ENCODE results near the gene MYCBPAP.

Gene MYCBPAP, protein sequence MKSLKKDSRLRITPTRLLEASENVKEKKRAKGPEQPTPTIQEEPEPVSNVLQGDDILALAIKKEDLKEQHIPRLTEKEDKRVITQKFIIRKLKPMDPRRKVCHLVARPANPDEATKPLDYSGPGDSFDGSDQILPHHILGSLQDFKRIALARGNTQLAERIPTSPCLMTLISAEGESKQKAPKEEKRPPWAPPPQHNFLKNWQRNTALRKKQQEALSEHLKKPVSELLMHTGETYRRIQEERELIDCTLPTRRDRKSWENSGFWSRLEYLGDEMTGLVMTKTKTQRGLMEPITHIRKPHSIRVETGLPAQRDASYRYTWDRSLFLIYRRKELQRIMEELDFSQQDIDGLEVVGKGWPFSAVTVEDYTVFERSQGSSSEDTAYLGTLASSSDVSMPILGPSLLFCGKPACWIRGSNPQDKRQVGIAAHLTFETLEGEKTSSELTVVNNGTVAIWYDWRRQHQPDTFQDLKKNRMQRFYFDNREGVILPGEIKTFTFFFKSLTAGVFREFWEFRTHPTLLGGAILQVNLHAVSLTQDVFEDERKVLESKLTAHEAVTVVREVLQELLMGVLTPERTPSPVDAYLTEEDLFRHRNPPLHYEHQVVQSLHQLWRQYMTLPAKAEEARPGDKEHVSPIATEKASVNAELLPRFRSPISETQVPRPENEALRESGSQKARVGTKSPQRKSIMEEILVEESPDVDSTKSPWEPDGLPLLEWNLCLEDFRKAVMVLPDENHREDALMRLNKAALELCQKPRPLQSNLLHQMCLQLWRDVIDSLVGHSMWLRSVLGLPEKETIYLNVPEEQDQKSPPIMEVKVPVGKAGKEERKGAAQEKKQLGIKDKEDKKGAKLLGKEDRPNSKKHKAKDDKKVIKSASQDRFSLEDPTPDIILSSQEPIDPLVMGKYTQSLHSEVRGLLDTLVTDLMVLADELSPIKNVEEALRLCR

DNA sequence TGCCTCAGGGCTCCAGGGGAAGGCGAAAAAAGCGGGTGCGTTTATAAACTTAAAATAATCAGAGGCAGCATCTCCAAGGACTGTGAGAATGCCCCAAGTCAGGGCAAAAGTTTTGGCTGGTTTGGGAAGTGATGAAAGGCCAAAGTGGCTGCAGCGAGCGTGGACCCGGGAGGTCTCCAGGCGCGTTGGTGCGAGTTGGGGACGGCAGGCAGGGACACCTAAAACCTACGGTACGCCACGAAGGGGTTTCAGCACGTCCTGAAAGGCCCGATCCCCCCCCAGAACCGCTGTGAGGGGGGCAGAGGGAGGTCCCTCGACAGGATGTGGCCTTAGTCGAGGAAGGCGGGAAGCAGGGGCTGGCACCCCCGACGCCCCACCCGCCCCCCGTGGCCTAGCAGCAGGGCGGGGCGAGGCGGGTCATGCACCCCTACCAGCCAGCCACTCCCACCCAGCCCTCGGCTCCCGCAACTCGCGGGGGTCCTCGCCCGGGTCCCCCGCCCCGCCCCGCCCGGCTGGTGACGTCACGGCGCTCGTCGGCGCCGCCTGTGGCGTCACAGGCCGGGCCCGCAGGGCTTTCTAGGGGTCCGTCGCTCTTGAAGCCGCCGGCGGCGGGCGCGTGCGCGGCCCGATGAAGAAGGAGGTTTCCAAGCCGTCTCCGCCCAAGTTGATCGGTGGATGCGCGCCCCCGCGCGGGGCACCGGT is at the start of gene MYCBPAP:
TSS of gene MYCBPAP (plus strand) at position 569 of the 702 bp plus-strand sequence. CDS start 236 bp downstream, outside the sequence.
- DNase-seq (ENCODE audit: low read depth), result peak; percentile 31
- peak; percentile 15 for TF ChIP-seq CTCF (IDR thresholded peaks at IDR 0.05; ENCODE audit: low read depth, low read length, missing control alignments)

GRCh38 chr17:50458701-50459676 is 49.2 kb upstream of the MYCBPAP start:
- TF ChIP-seq CTCF (IDR thresholded peaks at IDR 0.05; ENCODE audit: low read depth, low read length, missing control alignments), result no peak
- DNase-seq (ENCODE audit: low read depth), result no peak
- H3K4me3 ChIP-seq (ENCODE audit: low read depth, low read length), result no peak overlapping the region

More for the DNA sequence above, at the start of gene MYCBPAP:
- H3K4me3 ChIP-seq (ENCODE audit: low read depth, low read length), result peak within 1 kb of the TSS; percentile 57

GRCh38 chr17:50459756-50460155 is 48.5 kb upstream of the MYCBPAP start:
- DNase-seq (ENCODE audit: low read depth), result no peak
- no peak overlapping the region for H3K4me3 ChIP-seq (ENCODE audit: low read depth, low read length)
- TF ChIP-seq CTCF (IDR thresholded peaks at IDR 0.05; ENCODE audit: low read depth, low read length, missing control alignments), result no peak

DNA sequence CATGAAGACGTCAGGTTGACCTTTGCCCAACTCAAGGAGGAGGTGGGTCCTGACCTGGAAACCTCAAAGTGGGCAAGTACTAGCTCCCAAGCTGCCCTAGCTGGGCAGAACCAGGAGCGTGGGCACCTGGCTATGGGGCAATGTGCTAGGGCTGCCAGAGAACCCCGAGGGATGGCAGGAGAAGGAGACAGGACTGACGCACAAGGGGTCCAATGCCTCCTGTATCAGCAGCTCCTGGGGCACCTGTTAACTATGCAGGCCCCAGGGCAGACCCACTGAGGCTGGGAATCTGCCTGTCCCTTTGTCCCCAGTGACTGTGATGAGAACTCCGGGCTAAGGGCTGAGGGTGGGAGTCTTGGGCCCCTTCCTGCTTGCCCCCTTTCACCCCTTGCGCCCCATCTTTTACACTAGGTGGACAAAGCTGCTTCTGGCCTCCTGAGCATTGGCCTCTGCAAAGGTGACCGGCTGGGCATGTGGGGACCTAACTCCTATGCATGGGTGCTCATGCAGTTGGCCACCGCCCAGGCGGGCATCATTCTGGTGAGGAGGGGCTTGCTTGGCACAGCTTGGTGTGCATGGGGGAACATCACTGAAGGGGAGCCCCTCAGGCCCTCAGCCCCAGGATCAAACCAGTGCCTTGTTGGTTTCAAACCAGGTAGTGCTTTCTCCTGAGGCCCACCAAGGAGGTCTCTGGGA is 47.3 kb upstream of the MYCBPAP start:
- no peak for TF ChIP-seq CTCF (IDR thresholded peaks at IDR 0.05; ENCODE audit: low read depth, low read length, missing control alignments)
- H3K4me3 ChIP-seq (ENCODE audit: low read depth, low read length), result no peak overlapping the region
- no peak for DNase-seq (ENCODE audit: low read depth)

GRCh38 chr17:50461550-50462132 is 46.6 kb upstream of the MYCBPAP start:
- no peak for DNase-seq (ENCODE audit: low read depth)
- TF ChIP-seq CTCF (IDR thresholded peaks at IDR 0.05; ENCODE audit: low read depth, low read length, missing control alignments), result no peak
- no peak overlapping the region for H3K4me3 ChIP-seq (ENCODE audit: low read depth, low read length)

All from GM12864 (cell line).